ENCODE results near the gene OR51B4. TPM values are rescaled to one million over a fixed set of nuclear protein-coding genes. Genes with fewer than 3 reads are reported as not detected.

Gene OR51B4
- total RNA-seq, 1 experiment from 2014 or later, result 43.7 TPM

DNA sequence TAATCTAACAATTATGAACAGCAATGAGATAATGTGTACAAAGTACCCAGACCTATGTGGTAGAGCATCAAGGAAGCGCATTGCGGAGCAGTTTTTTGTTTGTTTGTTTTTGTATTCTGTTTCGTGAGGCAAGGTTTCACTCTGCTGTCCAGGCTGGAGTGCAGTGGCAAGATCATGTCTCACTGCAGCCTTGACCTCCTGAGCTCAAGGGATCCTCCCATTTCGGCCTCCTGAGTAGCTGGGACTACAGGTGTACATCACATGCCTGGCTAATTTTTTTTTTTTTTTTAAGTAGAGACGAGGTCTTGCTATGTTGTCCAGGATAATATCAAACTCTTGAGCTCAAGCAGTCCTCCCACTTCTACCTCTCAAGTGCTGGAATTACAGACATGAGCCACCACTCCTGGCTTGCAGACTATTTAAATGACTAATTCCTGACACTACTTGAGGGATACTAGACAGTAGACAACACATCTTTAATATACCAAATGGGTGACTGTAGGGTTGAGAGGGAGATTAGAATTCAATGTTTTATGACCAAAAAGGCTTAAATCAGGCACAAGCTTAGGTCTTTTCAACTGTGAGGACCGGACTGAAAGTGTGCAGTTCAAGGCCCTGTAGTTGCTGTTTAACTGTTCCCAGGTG is 12.7 kb downstream of the OR51B4 start:
- Histone ChIP-seq H3K4me3 (replicated peaks in 1 of 2; ENCODE audit: low read depth in 1 of 2, low read length in 2 of 2) (no peak overlapping the region), H3K9me2 (ENCODE audit: insufficient read depth) (no peaks in the 10 kb centered on the region), H3K4me2 (ENCODE audit: low read length) (no peak overlapping the region), H3K9ac (ENCODE audit: low read length) (no peak overlapping the region), H3K4me1 (ENCODE audit: control insufficient read depth in 1 of 2, insufficient read depth in 2 of 2, low read length in 2 of 2) (peaks cover 0 to 5% of the 10 kb centered on the region in 2 experiments; a peak in 1 of 4 replicates), H3K27me3 (ENCODE audit: insufficient read depth, low read length) (no peaks in the 10 kb centered on the region), H2AFZ (ENCODE audit: low read depth, low read length, poor library complexity, severe bottlenecking) (no peak overlapping the region), H3K79me2 (ENCODE audit: insufficient read depth, low read length) (no peaks in the 10 kb centered on the region), H4K20me1 (ENCODE audit: insufficient read depth) (no peaks in the 10 kb centered on the region; the same call in 1 of the 2 replicates), H3K27ac (ENCODE audit: low read depth, low read length) (no peak overlapping the region), H3K9me3 (ENCODE audit: control insufficient read depth in 1 of 2, insufficient read depth in 1 of 2, low read depth in 1 of 2, low read length in 2 of 2) (no peaks in the 10 kb centered on the region), H3K36me3 (ENCODE audit: control insufficient read depth in 1 of 2, insufficient read depth in 2 of 2, low read length in 2 of 2) (no peaks in the 10 kb centered on the region)
- ATAC-seq, result no peak
- no peak for TF ChIP-seq JUND (IDR thresholded peaks at IDR 0.05)
- TF ChIP-seq TCF7L2 (IDR thresholded peaks at IDR 0.05; ENCODE audit: borderline replicate concordance, extremely low read depth, insufficient read depth, insufficient read length), result no peak
- no peak for TF ChIP-seq FOSL1 (IDR thresholded peaks at IDR 0.05; ENCODE audit: low read depth)
- TF ChIP-seq CEBPB (IDR thresholded peaks at IDR 0.05; ENCODE audit: low read depth), result no peak
- TF ChIP-seq, protein P1, sequence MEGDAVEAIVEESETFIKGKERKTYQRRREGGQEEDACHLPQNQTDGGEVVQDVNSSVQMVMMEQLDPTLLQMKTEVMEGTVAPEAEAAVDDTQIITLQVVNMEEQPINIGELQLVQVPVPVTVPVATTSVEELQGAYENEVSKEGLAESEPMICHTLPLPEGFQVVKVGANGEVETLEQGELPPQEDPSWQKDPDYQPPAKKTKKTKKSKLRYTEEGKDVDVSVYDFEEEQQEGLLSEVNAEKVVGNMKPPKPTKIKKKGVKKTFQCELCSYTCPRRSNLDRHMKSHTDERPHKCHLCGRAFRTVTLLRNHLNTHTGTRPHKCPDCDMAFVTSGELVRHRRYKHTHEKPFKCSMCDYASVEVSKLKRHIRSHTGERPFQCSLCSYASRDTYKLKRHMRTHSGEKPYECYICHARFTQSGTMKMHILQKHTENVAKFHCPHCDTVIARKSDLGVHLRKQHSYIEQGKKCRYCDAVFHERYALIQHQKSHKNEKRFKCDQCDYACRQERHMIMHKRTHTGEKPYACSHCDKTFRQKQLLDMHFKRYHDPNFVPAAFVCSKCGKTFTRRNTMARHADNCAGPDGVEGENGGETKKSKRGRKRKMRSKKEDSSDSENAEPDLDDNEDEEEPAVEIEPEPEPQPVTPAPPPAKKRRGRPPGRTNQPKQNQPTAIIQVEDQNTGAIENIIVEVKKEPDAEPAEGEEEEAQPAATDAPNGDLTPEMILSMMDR (IDR thresholded peaks at IDR 0.05 in 2 of 3, conservative IDR thresholded peaks at IDR 0.05 in 1 of 3; ENCODE audit: borderline replicate concordance in 1 of 3, insufficient read depth in 1 of 3, low read depth in 2 of 3, low read length in 2 of 3), result no peak
- no peak for TF ChIP-seq SP1 (IDR thresholded peaks at IDR 0.05; ENCODE audit: low read depth)
- TF ChIP-seq, protein P2, sequence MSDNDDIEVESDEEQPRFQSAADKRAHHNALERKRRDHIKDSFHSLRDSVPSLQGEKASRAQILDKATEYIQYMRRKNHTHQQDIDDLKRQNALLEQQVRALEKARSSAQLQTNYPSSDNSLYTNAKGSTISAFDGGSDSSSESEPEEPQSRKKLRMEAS (IDR thresholded peaks at IDR 0.05), result no peak
- TF ChIP-seq EGR1 (IDR thresholded peaks at IDR 0.05; ENCODE audit: low read depth), result no peak
- no peak for TF ChIP-seq EZH2phosphoT487 (IDR thresholded peaks at IDR 0.05; ENCODE audit: borderline replicate concordance)
- no peak for TF ChIP-seq CBX3 (IDR thresholded peaks at IDR 0.05; ENCODE audit: low read depth)
- TF ChIP-seq ELF1 (IDR thresholded peaks at IDR 0.05; ENCODE audit: borderline replicate concordance, low read depth), result no peak
- no peak for TF ChIP-seq YY1 (IDR thresholded peaks at IDR 0.05; ENCODE audit: extremely low read depth, insufficient replicate concordance, low read depth, low read length)
- no peak for TF ChIP-seq EZH2 (IDR thresholded peaks at IDR 0.05)
- TF ChIP-seq POLR2A (IDR thresholded peaks at IDR 0.05; ENCODE audit: borderline replicate concordance, extremely low read depth, insufficient read depth, insufficient read length), result no peak
- no peak for TF ChIP-seq ZNF274 (IDR thresholded peaks at IDR 0.05; ENCODE audit: low read depth, low read length)
- TF ChIP-seq RAD21 (IDR thresholded peaks at IDR 0.05; ENCODE audit: low read depth), result no peak
- TF ChIP-seq, protein P3, sequence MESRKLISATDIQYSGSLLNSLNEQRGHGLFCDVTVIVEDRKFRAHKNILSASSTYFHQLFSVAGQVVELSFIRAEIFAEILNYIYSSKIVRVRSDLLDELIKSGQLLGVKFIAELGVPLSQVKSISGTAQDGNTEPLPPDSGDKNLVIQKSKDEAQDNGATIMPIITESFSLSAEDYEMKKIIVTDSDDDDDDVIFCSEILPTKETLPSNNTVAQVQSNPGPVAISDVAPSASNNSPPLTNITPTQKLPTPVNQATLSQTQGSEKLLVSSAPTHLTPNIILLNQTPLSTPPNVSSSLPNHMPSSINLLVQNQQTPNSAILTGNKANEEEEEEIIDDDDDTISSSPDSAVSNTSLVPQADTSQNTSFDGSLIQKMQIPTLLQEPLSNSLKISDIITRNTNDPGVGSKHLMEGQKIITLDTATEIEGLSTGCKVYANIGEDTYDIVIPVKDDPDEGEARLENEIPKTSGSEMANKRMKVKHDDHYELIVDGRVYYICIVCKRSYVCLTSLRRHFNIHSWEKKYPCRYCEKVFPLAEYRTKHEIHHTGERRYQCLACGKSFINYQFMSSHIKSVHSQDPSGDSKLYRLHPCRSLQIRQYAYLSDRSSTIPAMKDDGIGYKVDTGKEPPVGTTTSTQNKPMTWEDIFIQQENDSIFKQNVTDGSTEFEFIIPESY (IDR thresholded peaks at IDR 0.05; ENCODE audit: extremely low read depth, insufficient replicate concordance, low read length), result no peak
- POLR2A ChIA-PET, result no interaction called here
- CTCF ChIA-PET, result interaction anchor here (0.8 kb wide), 1 partner anchor 80 kb away, joined by 3 read pairs; no protein-coding TSS in a partner anchor
- intact Hi-C loops (cut with micrococcal nuclease), result no loop called here
- no peak for DNase-seq (ENCODE audit: low read depth, low spot score)
- RAD21 ChIA-PET (ENCODE audit: low non-redundant PET in 1 of 2, low total read pairs in 2 of 2, uncharacterized antibody in 2 of 2, unreplicated experiment in 2 of 2), result no interaction called here
- BruUV-seq (replicated peaks), result no TSS peak
